ENCODE data around the gene SLC7A6.

Gene SLC7A6

GRCh38 chr16:68346892-68347480 lies 82.7 kb downstream of the SLC7A6 start:
- no peak for DNase-seq (ENCODE audit: low read depth in 2 of 2)

- no peak for DNase-seq (ENCODE audit: low read depth in 2 of 2)
Observed at GRCh38 chr16:68347605-68348004, 83.3 kb downstream of the SLC7A6 start.

GRCh38 chr16:68348639-68349445 lies 84.5 kb downstream of the SLC7A6 start:
- DNase-seq (ENCODE audit: low read depth in 2 of 2): no peak

DNA sequence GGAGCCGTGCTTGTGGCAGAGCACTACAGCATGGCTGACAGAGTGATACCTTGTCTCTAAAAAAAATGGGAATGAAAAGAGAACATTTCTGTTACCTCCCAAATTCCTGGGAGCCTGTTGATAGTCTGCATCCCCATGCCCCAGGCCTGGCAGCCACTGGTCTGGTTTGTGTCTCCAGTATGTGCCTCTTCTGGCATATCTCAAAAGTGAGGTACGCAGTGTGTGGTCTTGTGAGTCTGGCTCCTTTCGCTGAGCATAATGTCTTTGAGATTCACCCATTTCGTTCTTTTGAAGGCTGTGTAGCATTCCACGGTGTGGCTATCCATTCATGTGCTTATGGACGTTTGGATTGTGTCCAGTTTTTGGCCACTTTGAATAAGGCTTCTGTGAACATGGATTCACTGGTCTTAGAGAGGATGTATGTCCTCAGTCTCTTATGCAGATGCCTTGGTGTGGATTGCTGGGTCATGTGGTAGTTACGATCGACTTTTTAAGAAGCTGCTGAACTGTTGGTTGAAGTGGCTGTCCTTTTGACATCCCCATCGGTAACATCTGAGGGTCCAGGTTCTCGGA lies 85.6 kb downstream of the SLC7A6 start:
- no peak for DNase-seq (ENCODE audit: low read depth in 2 of 2)

DNA sequence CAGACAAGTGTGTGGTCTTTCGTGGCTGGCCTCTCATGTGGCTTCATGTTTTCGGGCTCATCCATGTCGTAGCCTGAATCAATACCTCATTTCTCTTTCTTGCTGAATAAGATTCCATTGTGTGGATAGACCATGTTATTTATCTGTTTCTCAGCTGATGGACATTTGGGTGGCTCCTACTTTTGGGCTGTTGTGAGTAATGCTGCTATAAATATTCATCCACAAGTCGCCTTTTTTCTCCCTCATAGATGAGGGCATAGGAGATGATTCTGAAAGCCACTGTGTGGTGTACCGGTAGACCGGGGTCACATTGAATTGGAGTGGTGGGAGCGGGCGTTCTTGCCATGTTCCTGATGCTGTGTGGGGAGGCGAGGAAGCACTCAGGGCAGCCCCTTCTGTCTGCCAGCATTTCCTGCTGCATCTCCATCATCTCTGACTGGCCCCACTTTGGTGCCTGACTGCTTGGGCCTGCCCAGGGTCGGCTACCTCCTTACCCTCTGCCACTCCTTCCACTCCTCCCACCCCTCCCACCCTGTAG lies 86.6 kb downstream of the SLC7A6 start:
- no peak for DNase-seq (ENCODE audit: low read depth in 2 of 2)
